Adrenal gland (tissue), 12 donors: ENCODE measurements around the gene CDH12. TPM values are rescaled to one million over a fixed set of nuclear protein-coding genes. Genes with fewer than 3 reads are reported as not detected.
"Not testable (repeated sequence)": the region's sequence is repeated elsewhere in the genome, so short reads cannot be mapped to it uniquely, and the experiment has no call there.

Experiments
- DNase-seq, 7 donors: peaks; one replicate each; pipeline ENCODE4 v3.0.0-alpha.2; 2019 to 2020
- H3K27ac ChIP-seq, 5 donors: fragments of 200-600 bp; sonication (generic) in 4 of 5; 1 replicate in 3 of 5; 2 replicates in 2 of 5; pipeline versions ENCODE4 v1.5.1 to v1.8.0; 2016 to 2020; ENCODE audit warnings: mild to moderate bottlenecking in 1 of 5
- H3K27me3 ChIP-seq: fragments of 200-600 bp; 2 replicates; pipeline ENCODE4 v1.8.0; 2021
- H3K36me3 ChIP-seq, 2 donors: fragments of 200-600 bp; replicated peaks in 1 of 2; 1 replicate in 1 of 2; 2 replicates in 1 of 2; pipeline versions ENCODE4 v1.5.1 to v1.8.0; 2018 to 2022
- H3K4me1 ChIP-seq, 2 donors: fragments of 200-600 bp; replicated peaks in 1 of 2; 1 replicate in 1 of 2; 2 replicates in 1 of 2; pipeline versions ENCODE4 v1.5.1 to v1.8.0; 2018 to 2021
- H3K4me3 ChIP-seq, 4 donors: fragments of 200-600 bp; sonication (generic) in 3 of 4; one replicate each; pipeline ENCODE4 v1.5.1; 2016 to 2018
- H3K9me3 ChIP-seq, 3 donors: fragments of 200-600 bp; sonication (generic) in 1 of 3; replicated peaks in 1 of 3; 1 replicate in 2 of 3; 2 replicates in 1 of 3; pipeline versions ENCODE4 v1.5.1 to v1.8.0; 2016 to 2021
- CTCF ChIP-seq, 6 experiments: fragments of 450-650 bp in 4 of 6; fragments of 200-600 bp in 2 of 6; sonication (generic) in 1 of 6; IDR thresholded peaks; 1 replicate in 5 of 6; 2 replicates in 1 of 6; pipeline versions ENCODE4 v1.5.1 to v1.8.0; 2016 to 2021; ENCODE audit warnings: antibody characterized with exemption in 6 of 6, mild to moderate bottlenecking in 2 of 6, moderate library complexity in 1 of 6
- POLR2A ChIP-seq, 2 donors: fragments of 450-650 bp; IDR thresholded peaks; one replicate each; pipeline ENCODE4 v1.6.1; 2017; ENCODE audit warnings: antibody characterized with exemption in 2 of 2, mild to moderate bottlenecking in 2 of 2, moderate library complexity in 1 of 2
- WGBS, 4 donors: extraction: QIAGEN DNeasy Blood & Tissue Kit in 2 of 4; methylation state at CpG; one replicate each; pipeline versions ENCODE4 v1.1.5 to v1.1.7; 2013 to 2017; 5-methylcytosine and 5-hydroxymethylcytosine counted together
- intact Hi-C, 2 donors: fragments of 100-400 bp; cut with DNase I; formaldehyde crosslinking; loops; one replicate each; pipeline versions ENCODE4 v1.14.1 to v1.15.0; 2022 to 2023
- polyA plus RNA-seq, 3 donors: library from polyadenylated mRNA; stranded (reverse); fragments of 200-250 nt in 2 of 3; fragments of 350-450 nt in 1 of 3; fragmentation: Illumina TruSeq in 1 of 3; extraction: RNeasy Lipid Tissue Mini Kit (QIAGEN cat#74804) in 1 of 3; gene quantifications; one replicate each; pipeline ENCODE4 v1.2.3, GENCODE V29; 2013 to 2014
- total RNA-seq, 9 donors: library from RNA; depleted of rRNA in 4 of 9; stranded (reverse); fragments of >200 nt in 4 of 9; fragments of 120-200 nt in 1 of 9; fragmentation: NEBNext Ultra II Directional in 1 of 9; extraction: Animal tissue kit (Norgen Biotek cat#: 25700) in 1 of 9; gene quantifications; one replicate each; pipeline versions ENCODE4 v1.1.0 to v1.2.4, GENCODE V29; 2013 to 2023
- donor health status: healthy with polysubstance abuse.
- donor health status: Bipolar disorder and iron deficiency.
- donor health status: DM: yes; HTN: yes; CAD: no.
- donor health status: DM: no; HTN: no; CAD: no.
- donor health status: DM: no; HTN: no; CAD: no.
- donor health status: DM: yes; HTN: yes; CAD: no.

CDH12 gene
- total and polyA plus RNA-seq, 12 donors, result 0.80 to 16.5 (median 7.8) TPM

- WGBS, 4 donors, result 75 to 88% (median 80%) methylated on average over 3 of the region's 3 CpGs
- intact Hi-C loops, result no loop called here
- no peak overlapping the region for H3K27ac ChIP-seq
- H3K4me3 ChIP-seq, result no peak overlapping the region
- H3K9me3 ChIP-seq, result no peaks in the 10 kb centered on the region
- H3K4me1 ChIP-seq, result no peaks in the 10 kb centered on the region
- no peaks in the 10 kb centered on the region for H3K36me3 ChIP-seq
- no peak for DNase-seq
- no peak for TF ChIP-seq POLR2A (IDR thresholded peaks at IDR 0.05)
- TF ChIP-seq CTCF (IDR thresholded peaks at IDR 0.05), result no peak
- no peaks in the 10 kb centered on the region for H3K27me3 ChIP-seq
Observed at GRCh38 chr5:22223079-22223478, 630.1 kb downstream of the CDH12 start.

DNA sequence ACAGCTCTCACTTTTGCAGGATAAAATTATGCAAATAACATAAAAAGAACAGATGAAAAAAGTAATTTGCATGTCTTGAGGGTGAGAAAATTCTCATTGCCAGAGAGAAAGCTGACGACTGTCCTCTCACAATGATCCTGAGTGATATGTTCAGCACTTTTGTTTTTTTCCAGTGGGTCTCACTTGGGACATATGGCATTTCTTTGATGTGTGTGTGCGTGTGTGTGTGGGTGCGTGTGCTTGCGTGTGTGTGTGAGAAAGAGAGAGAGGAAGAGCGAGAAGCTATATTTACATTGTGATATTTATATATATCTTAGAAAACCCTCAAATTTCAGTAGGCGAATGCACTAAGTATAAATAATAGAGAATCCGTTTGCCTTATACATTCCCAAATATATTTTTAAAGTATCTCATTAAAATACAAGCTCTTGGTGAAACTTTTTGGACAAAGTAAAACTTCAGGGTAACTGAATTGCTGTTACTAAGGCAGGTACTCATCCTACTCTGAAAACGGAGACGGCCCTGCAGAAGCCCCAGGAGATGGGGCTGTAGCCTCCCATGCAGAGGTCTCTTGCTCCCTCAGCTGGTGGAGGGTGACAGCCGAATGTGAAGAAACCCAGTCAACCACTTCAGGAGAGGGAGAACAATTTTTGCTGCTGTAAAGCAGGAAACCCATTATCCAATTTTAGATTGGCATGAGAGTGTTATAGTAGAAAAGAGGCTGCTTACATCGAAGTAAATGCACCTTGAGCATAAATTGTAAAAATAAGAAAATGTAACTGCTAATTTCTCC is 639.2 kb downstream of the CDH12 start:
- peak overlapping the region in 1 of 4 donors; percentile 41 for H3K4me3 ChIP-seq
- intact Hi-C loops, H3K27me3 ChIP-seq, H3K9me3 ChIP-seq, H3K4me1 ChIP-seq, H3K27ac ChIP-seq, H3K36me3 ChIP-seq: not testable (repeated sequence)
- WGBS, 4 donors, result 27 to 38% (median 32%) methylated on average over 7 to 9 of the region's 11 CpGs
- TF ChIP-seq CTCF (IDR thresholded peaks at IDR 0.05), result peak in 3 of 6 experiments; percentile 3 to 20 (median 14)
- DNase-seq, result peak in 6 of 7 donors; percentile 42 to 54 (median 50)

- 10 to 16% (median 12%) methylated on average over 9 to 21 of the region's 22 CpGs for WGBS, 4 donors
- H3K27ac ChIP-seq, H3K9me3 ChIP-seq, intact Hi-C loops, H3K4me1 ChIP-seq, H3K27me3 ChIP-seq, H3K36me3 ChIP-seq: not testable (repeated sequence)
- DNase-seq, result peak in 2 of 7 donors; percentile 10 to 14
- peak overlapping the region in 1 of 4 donors; percentile 41 for H3K4me3 ChIP-seq
Observed at GRCh38 chr5:22212254-22212991, 640.7 kb downstream of the CDH12 start.

DNA sequence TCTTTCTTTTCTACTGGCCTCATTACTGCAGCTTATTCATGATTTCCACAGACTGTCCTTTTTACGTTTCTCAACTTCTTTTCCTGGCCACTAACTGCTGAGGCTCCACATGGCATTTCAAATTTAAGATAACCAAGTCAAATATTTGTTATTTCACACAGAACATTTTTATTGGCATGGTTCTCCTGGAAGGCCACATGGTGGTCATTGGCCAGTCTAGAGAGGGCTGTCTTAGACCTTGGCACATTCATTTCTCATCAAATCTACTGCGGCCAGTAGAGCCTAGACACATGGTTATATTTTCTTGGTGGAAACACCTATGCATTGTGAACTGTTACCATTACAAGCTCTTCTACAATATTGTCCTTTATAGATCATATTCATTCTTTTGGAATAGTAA is 644.7 kb downstream of the CDH12 start:
- H3K27me3 ChIP-seq, H3K36me3 ChIP-seq, H3K4me1 ChIP-seq, DNase-seq, H3K9me3 ChIP-seq, intact Hi-C loops, H3K4me3 ChIP-seq, H3K27ac ChIP-seq: not testable (repeated sequence)
- 61 to 75% (median 65%) methylated on average over 2 of the region's 2 CpGs for WGBS, 4 donors

DNA sequence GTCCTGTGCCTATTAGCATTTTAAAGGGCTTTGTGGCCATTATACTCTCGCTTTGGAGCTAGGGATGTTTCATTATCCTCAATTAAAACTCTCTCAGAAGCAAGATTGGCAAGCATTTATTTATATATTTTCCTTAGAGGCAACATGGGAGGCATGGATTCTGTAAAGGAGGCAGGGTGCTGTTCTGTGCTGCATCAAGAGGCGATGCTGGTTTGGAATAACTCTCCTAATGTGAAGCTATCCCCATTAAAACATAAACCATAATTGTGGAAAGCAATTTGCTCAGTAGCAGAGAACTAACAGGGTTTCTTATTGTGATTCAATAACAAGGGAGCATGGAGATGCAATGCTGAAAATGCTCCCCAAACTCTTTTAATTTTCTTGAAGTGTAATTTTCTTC is 664.5 kb downstream of the CDH12 start:
- WGBS, 4 donors, result 86 to 97% (median 90%) methylated on average over 2 of the region's 2 CpGs
- intact Hi-C loops, H3K4me1 ChIP-seq: not testable (repeated sequence)

DNA sequence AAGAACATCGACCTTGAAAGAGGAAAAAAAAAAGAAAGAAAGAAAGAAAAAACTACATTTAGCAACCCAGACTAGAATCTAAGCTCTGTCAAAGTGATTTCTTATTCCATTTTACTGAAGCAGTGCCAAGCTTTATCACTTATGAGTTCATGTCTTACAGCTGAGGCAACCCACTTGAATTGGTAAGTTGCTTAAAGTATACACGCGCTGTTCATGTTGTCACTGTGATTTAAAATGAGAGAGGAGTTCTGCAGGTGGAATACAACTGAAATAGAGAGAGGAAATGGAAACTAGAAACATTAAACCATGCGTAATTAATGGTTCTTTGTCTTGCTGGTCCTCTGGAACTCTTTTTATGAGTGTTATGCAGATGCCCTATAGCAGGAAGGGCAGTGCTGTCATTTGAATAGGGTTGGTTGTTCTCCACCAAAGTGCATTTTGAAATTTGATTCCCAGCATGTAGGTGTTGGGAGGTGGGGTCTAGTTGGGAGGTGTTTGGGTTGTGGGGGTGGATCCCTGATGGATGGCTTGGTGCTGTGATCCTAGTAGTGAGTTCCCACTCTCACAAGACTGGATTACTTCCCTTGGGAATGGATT is 665.4 kb downstream of the CDH12 start:
- DNase-seq, H3K27ac ChIP-seq, H3K36me3 ChIP-seq, H3K4me3 ChIP-seq, H3K4me1 ChIP-seq, intact Hi-C loops, H3K27me3 ChIP-seq, H3K9me3 ChIP-seq: not testable (repeated sequence)
- 49 to 77% (median 63%) methylated on average over 3 to 4 of the region's 4 CpGs for WGBS, 4 donors

More for the DNA sequence above, 664.5 kb downstream of the CDH12 start:
- not testable (repeated sequence) for H3K27ac ChIP-seq, H3K9me3 ChIP-seq, H3K36me3 ChIP-seq, H3K27me3 ChIP-seq, H3K4me3 ChIP-seq, DNase-seq

GRCh38 chr5:22169226-22169625 is 683.9 kb downstream of the CDH12 start:
- 25 to 75% (median 67%) methylated on average over 1 to 2 of the region's 2 CpGs; no CpG with 5 or more reads in 1 of the 4 donors for WGBS, 4 donors
- H3K36me3 ChIP-seq, H3K27me3 ChIP-seq, H3K4me1 ChIP-seq, H3K27ac ChIP-seq, H3K9me3 ChIP-seq, DNase-seq, intact Hi-C loops, H3K4me3 ChIP-seq: not testable (repeated sequence)

DNA sequence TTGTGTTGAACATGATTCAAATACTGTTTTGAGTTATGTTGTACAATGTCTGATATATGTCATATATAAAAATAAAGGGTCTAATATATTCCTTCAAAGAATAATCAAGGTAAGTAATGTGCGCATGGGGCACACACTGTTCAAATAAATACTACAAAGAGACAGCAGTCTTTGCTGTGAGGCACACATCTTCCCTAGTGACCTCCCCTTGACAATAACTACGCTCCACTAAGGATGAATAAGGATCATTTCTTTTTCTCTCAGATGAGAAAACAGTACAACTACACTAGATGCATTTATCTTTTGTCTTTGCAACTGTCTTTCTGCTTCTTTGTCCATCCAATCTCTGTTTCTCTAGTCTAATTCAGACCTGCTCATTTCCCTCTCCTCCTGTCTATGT is 684.4 kb downstream of the CDH12 start:
- H3K9me3 ChIP-seq, intact Hi-C loops, H3K4me1 ChIP-seq, H3K36me3 ChIP-seq, H3K27me3 ChIP-seq, H3K4me3 ChIP-seq, DNase-seq, H3K27ac ChIP-seq: not testable (repeated sequence)
- no CpG with 5 or more reads among the region's 2 CpGs for WGBS, 4 donors

DNA sequence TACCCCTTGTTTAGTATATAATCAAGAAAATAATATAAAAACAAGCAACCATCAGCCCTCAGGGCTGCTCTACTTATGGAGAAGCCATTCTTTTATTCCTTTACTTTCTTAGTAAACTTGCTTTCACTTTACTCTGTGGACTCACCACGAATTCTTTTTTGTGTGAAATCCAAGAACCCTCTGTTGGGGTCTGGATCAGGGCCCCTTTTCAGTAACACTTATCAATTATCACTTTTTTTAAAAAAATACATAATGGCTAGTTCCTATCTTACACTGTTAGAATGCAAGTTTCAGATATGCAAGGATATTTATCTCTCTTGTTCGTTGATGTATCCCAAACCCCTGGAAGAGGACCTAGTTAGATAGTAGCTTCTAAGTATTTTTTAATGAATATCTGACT is 687.2 kb downstream of the CDH12 start:
- H3K36me3 ChIP-seq, H3K27me3 ChIP-seq, DNase-seq, H3K27ac ChIP-seq, H3K9me3 ChIP-seq, H3K4me3 ChIP-seq, H3K4me1 ChIP-seq, intact Hi-C loops: not testable (repeated sequence)
- 73 to 83% (median 78%) methylated on average over 2 of the region's 2 CpGs for WGBS, 4 donors
